HG03439 (cell line): ENCODE data around the gene WWOX.

ENCODE experiments used
- ATAC-seq: cut with Tn5 transposase; IDR thresholded peaks from one replicate; pipeline ENCODE4 v1.9.1; 2021; ENCODE audit warnings: mild to moderate bottlenecking, moderate library complexity; ENCODE audit not compliant: unreplicated experiment

WWOX gene

GRCh38 chr16:78553268-78554039, 454.0 kb downstream of the WWOX start:
- ATAC-seq, result no peak

DNA sequence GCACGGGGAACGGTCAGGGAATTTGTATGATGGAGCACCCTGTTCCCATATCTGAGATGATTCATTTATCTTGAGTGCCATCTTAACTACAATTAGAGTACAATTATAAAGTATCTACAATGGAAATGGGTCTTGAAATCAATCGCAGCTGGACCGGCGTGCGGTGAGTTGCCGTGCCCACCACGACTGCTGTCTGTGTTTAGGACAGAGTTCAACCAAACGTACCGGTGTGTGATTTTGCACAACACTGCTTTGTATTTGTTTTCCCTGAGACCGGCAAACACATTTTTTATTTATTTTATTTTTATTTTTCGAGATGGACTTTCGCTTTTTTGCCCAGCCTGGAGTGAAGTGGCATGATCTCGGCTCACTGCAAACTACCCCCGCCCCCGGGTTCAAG, 457.0 kb downstream of the WWOX start:
- no peak for ATAC-seq

GRCh38 chr16:78560997-78561396, 461.5 kb downstream of the WWOX start:
- ATAC-seq, result no peak

DNA sequence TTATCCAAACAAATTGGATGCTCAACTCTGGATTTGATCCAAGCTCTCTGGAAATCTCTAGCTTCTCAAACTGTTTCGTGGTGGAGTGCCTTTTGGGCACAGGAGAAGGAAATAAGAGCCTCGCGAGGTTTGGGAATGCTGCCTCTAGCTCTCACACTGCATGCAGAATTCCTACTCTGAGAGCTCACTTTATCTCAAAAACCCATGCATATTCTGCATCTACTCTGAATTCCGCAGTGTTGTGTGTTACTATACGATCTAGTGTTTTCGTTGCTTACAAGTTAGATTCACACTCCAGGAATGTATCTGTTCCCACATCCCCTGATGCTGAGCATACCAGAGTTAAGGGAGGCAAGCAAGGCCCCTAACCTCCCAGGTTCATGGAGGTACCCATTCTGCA, 462.7 kb downstream of the WWOX start:
- no peak for ATAC-seq

DNA sequence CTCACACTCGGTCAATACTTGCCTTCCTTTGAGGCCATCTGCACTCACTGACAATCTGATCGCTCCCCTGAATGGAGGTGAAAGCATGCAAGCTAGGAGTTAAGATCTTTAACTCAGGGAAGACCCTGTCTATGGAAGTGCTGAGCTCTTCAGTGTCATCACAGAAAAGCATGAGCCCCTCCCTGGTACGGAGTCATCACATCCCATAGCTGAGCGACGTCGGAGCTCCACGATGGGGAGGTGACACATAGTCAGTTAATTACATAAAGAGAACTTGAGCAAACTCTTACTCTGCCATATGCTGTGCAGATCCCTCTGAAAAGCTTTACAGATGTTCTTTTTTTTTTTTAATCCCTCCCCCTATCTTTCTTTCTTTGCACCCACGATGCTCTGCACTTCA, 463.2 kb downstream of the WWOX start:
- no peak for ATAC-seq

- no peak for ATAC-seq
These were observed 464.5 kb downstream of the WWOX start for GRCh38 chr16:78563905-78564304.

GRCh38 chr16:78566397-78567073, 467.1 kb downstream of the WWOX start:
- no peak for ATAC-seq

DNA sequence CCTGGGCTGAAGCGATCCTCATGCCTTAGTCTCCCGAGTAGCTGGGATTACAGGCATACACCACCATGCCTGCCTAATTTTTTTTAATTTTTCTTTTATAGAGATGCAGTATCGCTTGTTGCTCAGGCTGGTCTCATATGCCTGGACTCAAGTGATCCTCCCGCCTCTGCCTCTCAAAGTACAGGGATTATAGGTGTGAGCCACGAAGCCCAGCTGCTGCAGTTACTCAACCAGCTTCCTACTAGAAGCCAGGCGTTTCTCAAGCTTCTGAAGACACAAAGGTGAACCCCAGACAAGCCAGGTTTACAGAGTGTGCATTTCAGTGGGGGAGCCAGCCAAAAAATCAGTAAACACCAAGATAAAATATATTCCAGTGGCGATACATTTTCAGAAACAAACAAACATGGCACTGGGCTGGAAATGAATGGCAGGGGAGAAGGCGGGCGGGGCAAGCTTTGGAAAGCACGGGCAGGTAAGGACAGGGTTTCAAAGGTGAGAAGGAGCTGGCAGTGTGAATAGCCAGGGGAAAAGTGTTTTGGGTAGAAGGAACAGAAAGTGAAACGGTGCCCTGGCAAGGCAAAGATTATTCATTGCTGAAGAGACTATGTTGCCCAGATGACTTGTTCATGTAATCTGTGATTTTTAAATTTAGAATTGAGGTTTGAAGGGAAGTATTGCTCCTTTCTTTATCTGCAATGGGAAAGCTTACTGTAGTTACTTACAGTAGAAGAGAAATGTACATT, 471.1 kb downstream of the WWOX start:
- no peak for ATAC-seq

DNA sequence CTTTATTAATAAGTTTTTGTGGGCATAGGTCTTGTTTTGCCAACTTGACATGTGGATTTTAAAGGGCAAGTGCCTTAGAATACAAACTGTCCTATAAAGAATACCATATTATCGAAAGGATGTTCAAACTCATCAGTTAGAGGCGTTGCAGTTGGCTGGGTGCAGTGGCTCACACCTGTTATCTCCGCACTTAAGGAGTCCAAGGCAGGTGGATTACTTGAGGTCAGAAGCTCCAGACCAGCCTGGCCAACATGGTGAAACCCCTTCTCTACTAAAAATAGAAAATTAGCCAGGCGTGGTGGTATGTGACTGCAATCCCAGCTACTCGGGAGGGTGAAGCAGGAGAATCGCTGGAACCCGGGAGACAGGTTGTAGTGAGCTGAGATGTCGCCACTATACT, 472.0 kb downstream of the WWOX start:
- no peak for ATAC-seq

DNA sequence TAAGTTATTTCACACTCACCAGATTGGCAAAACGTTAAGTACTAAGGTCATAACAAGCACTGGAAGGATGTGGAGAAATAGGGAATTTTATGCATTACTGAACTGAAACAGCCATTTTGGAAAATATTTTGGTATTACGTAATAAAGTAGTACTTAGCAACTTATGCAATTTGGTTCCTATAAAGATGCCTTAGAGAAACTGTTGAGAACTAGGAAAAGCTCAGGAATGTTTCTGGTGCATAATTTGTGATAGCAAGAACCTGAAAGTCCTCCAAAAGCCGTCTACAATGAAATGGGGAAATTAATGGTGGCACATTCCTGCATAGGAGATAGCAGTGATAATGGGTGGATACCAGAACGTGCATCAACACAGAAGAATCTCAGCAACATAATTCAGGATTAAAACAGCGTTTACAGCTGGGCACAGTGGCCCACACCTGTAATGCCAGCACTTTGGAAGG, 472.5 kb downstream of the WWOX start:
- ATAC-seq, result no peak

GRCh38 chr16:78574571-78574970, 475.1 kb downstream of the WWOX start:
- ATAC-seq, result no peak

- ATAC-seq, result no peak
These were observed 477.5 kb downstream of the WWOX start for GRCh38 chr16:78576941-78577340.

DNA sequence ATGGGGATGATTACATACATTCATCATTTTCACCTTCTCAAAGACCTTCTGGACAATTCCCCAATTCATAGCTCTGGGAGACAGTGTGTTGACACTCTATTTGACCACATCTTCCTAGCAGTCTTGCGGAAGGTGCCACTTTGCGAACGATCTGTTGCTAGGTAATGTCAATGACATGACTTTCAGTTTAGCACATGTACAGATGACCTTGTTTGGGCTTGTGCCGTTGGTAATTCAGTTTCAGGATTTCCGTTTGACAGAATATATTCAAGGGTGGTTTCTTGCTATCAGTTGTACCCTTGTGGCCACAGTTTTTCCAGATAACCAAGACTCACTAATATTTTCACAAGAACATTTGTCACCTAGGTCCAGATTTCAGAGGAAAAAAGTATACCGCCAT, 478.2 kb downstream of the WWOX start:
- ATAC-seq, result no peak

- ATAC-seq, result no peak
These were observed 479.6 kb downstream of the WWOX start for GRCh38 chr16:78579020-78579419.

DNA sequence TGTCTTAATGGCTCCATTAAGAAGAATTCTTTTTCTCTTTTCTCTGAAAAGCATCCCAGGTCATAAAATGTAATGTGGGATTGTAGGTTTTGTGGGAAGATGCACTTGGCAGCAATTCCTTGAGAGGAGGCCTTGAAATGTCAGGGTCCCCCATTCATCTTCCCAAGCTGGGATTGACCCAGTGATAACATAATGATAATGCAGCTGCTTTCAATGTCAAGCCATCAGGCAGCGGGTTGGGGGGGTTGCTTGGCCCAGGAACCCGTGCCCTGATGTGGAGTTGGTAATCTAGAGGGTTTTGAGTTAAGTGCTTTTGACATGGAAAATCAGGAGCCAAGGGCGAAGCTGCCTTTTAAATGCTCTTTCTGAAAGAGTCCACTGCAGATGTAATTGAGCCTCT, 484.0 kb downstream of the WWOX start:
- ATAC-seq, result no peak

- no peak for ATAC-seq
These were observed 484.9 kb downstream of the WWOX start for GRCh38 chr16:78584213-78584860.

DNA sequence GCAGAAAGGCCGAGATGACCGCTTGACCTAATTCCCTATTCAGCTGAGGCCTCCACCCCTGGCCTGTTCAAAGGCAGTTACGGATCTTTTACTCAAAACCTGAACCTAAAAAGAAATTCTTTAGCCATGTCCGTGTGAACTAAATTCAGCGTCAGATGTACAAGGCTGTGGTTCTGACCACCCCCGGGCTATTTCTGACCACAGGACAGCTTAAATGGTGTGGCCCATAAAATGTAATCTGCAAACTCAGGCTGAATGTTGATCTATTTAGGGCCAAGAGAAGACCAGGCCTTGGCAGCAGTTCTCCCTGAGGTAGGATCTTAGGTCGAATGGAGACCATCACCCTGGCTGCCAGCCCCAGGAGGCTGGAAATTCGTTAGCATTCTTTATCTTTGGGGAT, 485.5 kb downstream of the WWOX start:
- no peak for ATAC-seq

DNA sequence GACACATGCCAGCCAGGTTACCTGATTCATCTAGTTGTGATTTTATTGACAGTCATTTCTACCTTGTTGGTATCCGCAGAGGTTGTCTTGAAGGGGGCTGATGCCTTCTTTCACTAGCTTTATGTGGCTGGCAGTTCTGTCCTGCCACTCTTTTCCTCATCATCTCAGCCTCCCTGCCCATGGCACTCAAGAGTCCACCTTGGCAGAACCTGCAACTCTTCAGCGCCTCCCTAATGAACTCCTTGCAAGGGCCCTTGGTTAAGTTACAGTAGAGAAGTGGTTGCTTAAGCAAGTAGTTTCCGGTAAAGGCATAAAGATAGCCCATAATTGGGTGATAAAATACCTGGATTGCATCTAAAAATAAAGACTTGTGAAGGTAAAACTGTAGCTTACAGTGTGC, 489.9 kb downstream of the WWOX start:
- ATAC-seq, result no peak

GRCh38 chr16:78591682-78592103, 492.2 kb downstream of the WWOX start:
- ATAC-seq, result no peak

DNA sequence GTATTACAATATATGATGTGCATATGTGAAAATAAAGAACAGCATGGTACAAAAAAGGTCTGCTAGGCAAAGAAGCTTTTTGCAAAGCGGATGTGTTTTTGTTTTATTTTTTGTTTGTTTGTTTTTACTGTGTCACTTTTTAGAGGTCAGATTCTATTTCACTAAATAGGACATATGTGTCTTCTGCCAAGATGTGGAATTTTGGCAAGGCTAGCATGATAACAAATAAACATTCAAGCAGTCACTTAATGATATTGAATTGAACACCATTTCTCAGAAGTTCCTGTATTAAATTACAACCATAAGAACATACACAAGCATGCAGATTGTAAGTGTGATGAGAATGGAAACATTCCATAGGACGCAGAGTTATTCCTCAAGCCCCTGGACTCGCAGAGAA, 492.7 kb downstream of the WWOX start:
- ATAC-seq, result no peak

- no peak for ATAC-seq
These were observed 493.9 kb downstream of the WWOX start for GRCh38 chr16:78593352-78593751.
